Neuronal stem cell (in vitro differentiated cells): ENCODE results near the gene MGST3.
"Not testable (repeated sequence)": the region's sequence is repeated elsewhere in the genome, so short reads cannot be mapped to it uniquely, and the experiment has no call there.

ENCODE experiments used
- DNase-seq: peaks from one replicate; pipeline ENCODE4 v3.0.0-alpha.2; 2013; ENCODE audit warnings: low spot score
- H2AFZ ChIP-seq: one replicate; pipeline ENCODE4 v1.6.1; 2013; ENCODE audit warnings: mild to moderate bottlenecking, low read length, inconsistent platforms
- H2AK5ac ChIP-seq: 2 replicates; pipeline ENCODE4 v1.6.1; 2013; ENCODE audit warnings: low read depth, mild to moderate bottlenecking, inconsistent platforms, low read length, moderate library complexity, mixed read lengths
- H2BK120ac ChIP-seq: 2 replicates; pipeline ENCODE4 v1.6.1; 2013; ENCODE audit warnings: low read depth, mild to moderate bottlenecking, inconsistent platforms, low read length, moderate library complexity, mixed read lengths
- H2BK12ac ChIP-seq: one replicate; pipeline ENCODE4 v1.6.1; 2013; ENCODE audit warnings: low read length, inconsistent platforms
- H2BK15ac ChIP-seq: 2 replicates; pipeline ENCODE4 v1.6.1; 2013; ENCODE audit warnings: mild to moderate bottlenecking, low read length, inconsistent platforms, mixed read lengths
- H2BK5ac ChIP-seq: one replicate; pipeline ENCODE4 v1.6.1; 2013; ENCODE audit warnings: inconsistent platforms, mild to moderate bottlenecking, low read length, moderate library complexity
- H3K14ac ChIP-seq: one replicate; pipeline ENCODE4 v1.6.1; 2013; ENCODE audit warnings: low read length, inconsistent platforms
- H3K18ac ChIP-seq: 2 replicates; pipeline ENCODE4 v1.6.1; 2013; ENCODE audit warnings: low read length, inconsistent platforms
- H3K23ac ChIP-seq: 2 replicates; pipeline ENCODE4 v1.6.1; 2013; ENCODE audit warnings: low read depth, mild to moderate bottlenecking, mixed read lengths, low read length, inconsistent platforms; ENCODE audit not compliant: poor library complexity
- H3K27ac ChIP-seq: replicated peaks from 3 replicates; pipeline ENCODE4 v1.5.1; 2013; ENCODE audit warnings: low read length, inconsistent platforms
- H3K27me3 ChIP-seq, 3 experiments: 2 replicates each; pipeline ENCODE4 v1.6.1; 2013; ENCODE audit warnings: low read length in 3 of 3, mild to moderate bottlenecking in 2 of 3, inconsistent platforms in 1 of 3, low read depth in 1 of 3, mixed read lengths in 1 of 3, moderate library complexity in 1 of 3; ENCODE audit not compliant: control insufficient read depth in 3 of 3, insufficient read depth in 3 of 3
- H3K36me3 ChIP-seq, 2 donors: replicated peaks in 1 of 2; 2 replicates each; pipeline ENCODE4 v1.6.1; 2013; ENCODE audit warnings: low read length in 2 of 2; ENCODE audit not compliant: control insufficient read depth in 2 of 2, insufficient read depth in 2 of 2
- H3K4ac ChIP-seq: 2 replicates; pipeline ENCODE4 v1.6.1; 2013; ENCODE audit warnings: inconsistent platforms, mild to moderate bottlenecking, low read length, moderate library complexity
- H3K4me1 ChIP-seq, 2 donors: 1 replicate in 1 of 2; 2 replicates in 1 of 2; pipeline ENCODE4 v1.6.1; 2013; ENCODE audit warnings: low read length in 2 of 2, low read depth in 1 of 2; ENCODE audit not compliant: control insufficient read depth in 2 of 2, insufficient read depth in 1 of 2
- H3K4me2 ChIP-seq: one replicate; pipeline ENCODE4 v1.6.1; 2013; ENCODE audit warnings: mild to moderate bottlenecking, low read length, inconsistent platforms; ENCODE audit not compliant: insufficient read depth, poor library complexity, severe bottlenecking
- H3K4me3 ChIP-seq, 2 donors: 2 replicates each; pipeline ENCODE4 v1.5.1; 2013; ENCODE audit warnings: low read length in 2 of 2, mild to moderate bottlenecking in 2 of 2, inconsistent platforms in 1 of 2, moderate library complexity in 1 of 2
- H3K79me1 ChIP-seq: one replicate; pipeline ENCODE4 v1.6.1; 2013; ENCODE audit warnings: low read depth, mild to moderate bottlenecking, inconsistent platforms, low read length, moderate library complexity
- H3K9ac ChIP-seq: one replicate; pipeline ENCODE4 v1.6.1; 2013; ENCODE audit warnings: mild to moderate bottlenecking, low read depth, low read length, inconsistent platforms; ENCODE audit not compliant: poor library complexity
- H3K9me3 ChIP-seq, 2 donors: replicated peaks in 1 of 2; 2 replicates each; pipeline versions ENCODE3 to v1.6.1; 2013; ENCODE audit warnings: low read length in 2 of 2, mild to moderate bottlenecking in 2 of 2, inconsistent platforms in 1 of 2, low read depth in 1 of 2, mixed read lengths in 1 of 2, moderate library complexity in 1 of 2; ENCODE audit not compliant: control insufficient read depth in 2 of 2, insufficient read depth in 1 of 2
- H4K8ac ChIP-seq: one replicate; pipeline ENCODE4 v1.6.1; 2013; ENCODE audit warnings: low read depth, mild to moderate bottlenecking, inconsistent platforms, low read length, moderate library complexity
- H4K91ac ChIP-seq: one replicate; pipeline ENCODE4 v1.6.1; 2013; ENCODE audit warnings: low read length, low read depth, mild to moderate bottlenecking, inconsistent platforms; ENCODE audit not compliant: poor library complexity
- WGBS, 2 donors: extraction: QIAGEN DNeasy Blood & Tissue Kit; methylation state at CpG; one replicate each; pipeline ENCODE4 v1.1.7; 2013; ENCODE audit warnings: missing lambda C conversion rate in 2 of 2, mixed read lengths in 1 of 2; ENCODE audit not compliant: insufficient read length in 2 of 2, insufficient replicate concordance in 1 of 2; ENCODE audit errors: extremely low coverage in 2 of 2; 5-methylcytosine and 5-hydroxymethylcytosine counted together

Gene MGST3

GRCh38 chr1:165638211-165638610, 7.2 kb downstream of the MGST3 start:
- H2AK5ac ChIP-seq, H3K9me3 ChIP-seq, H4K91ac ChIP-seq, H3K14ac ChIP-seq, H2BK120ac ChIP-seq, H2AFZ ChIP-seq, DNase-seq, H3K4ac ChIP-seq, H3K4me3 ChIP-seq, H3K4me2 ChIP-seq, H2BK5ac ChIP-seq, H3K27me3 ChIP-seq, H3K4me1 ChIP-seq, H3K79me1 ChIP-seq, H3K9ac ChIP-seq, H2BK15ac ChIP-seq, H3K23ac ChIP-seq, H3K27ac ChIP-seq, H2BK12ac ChIP-seq, H4K8ac ChIP-seq, H3K18ac ChIP-seq: not testable (repeated sequence)
- no CpG with 5 or more reads among the region's 7 CpGs for WGBS, 2 donors
- peaks cover 0 to 18% of the 10 kb centered on the region in 2 donors for H3K36me3 ChIP-seq

DNA sequence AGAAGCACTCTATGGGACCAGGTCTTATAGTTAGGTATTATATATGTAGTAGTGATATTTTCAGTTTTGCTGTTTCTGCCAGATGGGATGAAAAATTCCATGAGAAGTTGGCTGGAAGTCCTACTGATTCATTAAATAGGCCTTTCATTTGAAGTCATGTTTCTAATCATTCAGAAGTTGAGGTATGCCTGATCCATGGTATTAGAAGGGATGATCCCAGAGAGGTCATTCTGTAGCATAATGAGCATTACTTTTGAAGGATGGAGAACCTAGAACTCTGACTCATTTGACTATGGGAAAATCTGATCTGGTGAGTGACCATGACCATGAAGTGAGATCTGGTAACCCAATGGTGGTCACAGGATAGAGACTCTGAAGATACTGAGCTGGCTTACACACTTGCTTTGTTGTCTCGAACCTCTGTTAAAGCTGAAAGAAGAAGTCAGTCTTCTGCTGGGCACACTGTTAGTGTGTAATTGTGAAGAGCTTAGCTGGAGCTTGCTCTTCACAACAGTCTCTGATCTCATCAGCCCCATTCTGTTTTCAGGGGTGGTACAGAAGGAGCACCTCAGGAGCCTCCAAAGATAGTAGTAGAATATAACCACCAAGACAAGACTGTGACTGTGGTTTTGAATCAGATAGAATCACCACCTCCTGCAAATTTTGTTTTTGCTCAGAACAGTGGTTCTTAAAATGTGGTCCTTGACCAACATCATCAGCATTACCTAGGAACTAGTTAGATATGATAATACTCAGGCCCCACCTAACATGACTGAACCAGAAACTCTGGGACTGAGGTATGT, 9.0 kb downstream of the MGST3 start:
- H3K27ac ChIP-seq = no peak overlapping the region
- peaks cover 2 to 3% of the 10 kb centered on the region in 2 donors for H3K4me1 ChIP-seq
- H4K8ac ChIP-seq = no peak overlapping the region
- peaks cover 0 to 18% of the 10 kb centered on the region in 2 donors for H3K36me3 ChIP-seq
- no peak for DNase-seq
- H3K18ac ChIP-seq = no peak overlapping the region
- WGBS, 2 donors = no CpG with 5 or more reads among the region's 1 CpG
- no peak overlapping the region for H3K4me3 ChIP-seq
- no peak overlapping the region for H3K4ac ChIP-seq
- H4K91ac ChIP-seq = no peak overlapping the region
- H3K23ac ChIP-seq = no peak overlapping the region
- H2BK120ac ChIP-seq = no peak overlapping the region
- no peaks in the 10 kb centered on the region for H3K27me3 ChIP-seq
- H2AK5ac ChIP-seq = no peak overlapping the region
- no peak overlapping the region for H2BK5ac ChIP-seq
- peaks cover 3% of the 10 kb centered on the region for H3K79me1 ChIP-seq
- no peak overlapping the region for H3K9ac ChIP-seq
- no peak overlapping the region for H2AFZ ChIP-seq
- no peak overlapping the region for H2BK15ac ChIP-seq
- H3K9me3 ChIP-seq = no peaks in the 10 kb centered on the region
- no peak overlapping the region for H3K14ac ChIP-seq
- no peak overlapping the region for H2BK12ac ChIP-seq
- H3K4me2 ChIP-seq = no peak overlapping the region

DNA sequence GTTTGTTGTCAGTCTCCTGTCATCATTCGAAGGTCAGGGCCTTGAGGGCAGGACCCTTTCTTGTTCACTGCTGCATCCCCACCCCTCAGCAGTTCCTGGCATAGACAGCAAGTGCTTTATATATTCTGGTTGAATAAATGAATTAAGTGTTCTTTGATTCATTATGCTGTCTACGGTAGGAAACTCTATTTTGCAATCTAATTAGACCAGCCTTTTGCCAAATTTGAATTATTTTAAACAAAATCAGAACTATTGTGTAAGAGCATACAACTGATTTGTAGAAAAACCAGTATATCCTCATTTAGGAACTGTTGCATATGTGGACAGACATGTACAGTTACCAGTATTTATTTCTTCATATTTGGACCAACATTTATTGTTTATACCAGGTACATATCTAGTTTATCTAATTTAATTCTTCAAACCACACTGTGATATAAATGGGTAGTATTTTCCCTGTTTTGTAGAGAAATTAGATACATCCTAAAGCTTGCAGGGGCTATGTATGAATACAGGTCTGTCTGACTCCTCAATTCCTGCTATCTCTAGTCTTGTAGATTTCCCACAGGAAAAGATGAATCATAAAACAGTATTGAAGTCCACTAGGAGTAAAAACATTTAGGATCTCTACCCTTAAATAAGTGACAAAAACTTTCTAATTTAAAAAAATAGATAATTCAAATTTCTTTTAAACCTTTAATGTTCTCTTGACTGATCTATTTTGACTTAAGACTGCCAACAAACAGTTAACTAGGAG, 10.4 kb downstream of the MGST3 start:
- no peak overlapping the region for H3K9ac ChIP-seq
- peaks cover 0 to 15% of the 10 kb centered on the region in 2 donors for H3K36me3 ChIP-seq
- H4K91ac ChIP-seq = no peak overlapping the region
- H2BK120ac ChIP-seq = no peak overlapping the region
- no CpG with 5 or more reads among the region's 2 CpGs for WGBS, 2 donors
- H3K27me3 ChIP-seq = no peaks in the 10 kb centered on the region
- peaks cover 0 to 3% of the 10 kb centered on the region in 2 donors for H3K4me1 ChIP-seq
- H3K27ac ChIP-seq = no peak overlapping the region
- no peak for DNase-seq
- no peak overlapping the region for H3K4me3 ChIP-seq
- no peak overlapping the region for H2AK5ac ChIP-seq
- peaks cover 3% of the 10 kb centered on the region for H3K79me1 ChIP-seq
- H2AFZ ChIP-seq = no peak overlapping the region
- H3K14ac ChIP-seq = no peak overlapping the region
- no peak overlapping the region for H4K8ac ChIP-seq
- H2BK15ac ChIP-seq = no peak overlapping the region
- H2BK12ac ChIP-seq = no peak overlapping the region
- no peak overlapping the region for H2BK5ac ChIP-seq
- H3K18ac ChIP-seq = no peak overlapping the region
- no peak overlapping the region for H3K4ac ChIP-seq
- no peak overlapping the region for H3K4me2 ChIP-seq
- no peaks in the 10 kb centered on the region for H3K9me3 ChIP-seq
- H3K23ac ChIP-seq = no peak overlapping the region

DNA sequence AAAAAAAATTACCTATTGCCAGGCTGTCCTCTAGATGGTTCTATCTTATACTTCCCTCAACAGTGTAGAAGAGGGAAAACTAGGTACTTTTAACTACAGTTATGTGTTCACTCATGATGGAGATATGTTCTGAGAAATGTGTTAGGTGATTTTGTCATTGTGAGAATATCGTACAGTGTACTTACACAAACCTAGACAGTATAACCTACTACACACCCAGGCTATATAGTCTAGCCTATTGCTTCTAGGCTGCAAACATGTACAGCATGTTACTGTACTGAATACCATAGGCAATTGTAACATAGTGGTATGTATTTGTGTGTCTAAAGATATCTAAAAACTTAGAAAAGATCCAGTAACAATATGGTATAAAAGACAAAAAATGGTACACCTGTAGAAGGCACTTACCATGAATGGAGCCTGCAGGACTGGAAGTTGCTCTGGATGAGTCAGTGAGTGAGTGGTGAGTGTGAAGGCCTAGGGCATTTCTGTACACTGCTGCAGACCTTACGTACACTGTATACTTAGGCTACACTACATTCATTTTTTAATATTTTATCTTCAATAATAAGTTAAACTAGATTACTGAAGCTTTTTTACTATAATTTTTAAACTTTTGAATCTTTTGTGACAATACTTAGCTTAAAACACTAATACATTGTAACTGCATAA, 13.2 kb downstream of the MGST3 start:
- H2BK120ac ChIP-seq = no peak overlapping the region
- H3K23ac ChIP-seq = no peak overlapping the region
- H2BK5ac ChIP-seq = no peak overlapping the region
- H3K27ac ChIP-seq = no peak overlapping the region
- H3K4ac ChIP-seq = no peak overlapping the region
- H3K9me3 ChIP-seq = no peaks in the 10 kb centered on the region
- no peaks in the 10 kb centered on the region for H3K27me3 ChIP-seq
- H3K4me2 ChIP-seq = no peak overlapping the region
- no peak overlapping the region for H3K4me3 ChIP-seq
- WGBS, 2 donors = no CpG with 5 or more reads among the region's 2 CpGs
- H3K18ac ChIP-seq = no peak overlapping the region
- H2AFZ ChIP-seq = no peak overlapping the region
- H2BK12ac ChIP-seq = no peak overlapping the region
- no peak overlapping the region for H2AK5ac ChIP-seq
- no peaks in the 10 kb centered on the region for H3K4me1 ChIP-seq
- peaks cover 3% of the 10 kb centered on the region for H3K79me1 ChIP-seq
- H4K91ac ChIP-seq = no peak overlapping the region
- H3K14ac ChIP-seq = no peak overlapping the region
- H2BK15ac ChIP-seq = no peak overlapping the region
- H3K9ac ChIP-seq = no peak overlapping the region
- peaks cover 0 to 13% of the 10 kb centered on the region in 2 donors for H3K36me3 ChIP-seq
- no peak overlapping the region for H4K8ac ChIP-seq
- DNase-seq = no peak
